OCI-LY7 (cell line): ENCODE results near the gene AMFR.

Source experiments
- EZH2phosphoT487 ChIP-seq: fragments of 200-600 bp; sonication (generic); IDR thresholded peaks from 2 replicates; pipeline ENCODE4 v1.6.1; 2018; ENCODE audit warnings: low read depth, borderline replicate concordance, mild to moderate bottlenecking, mixed run types, antibody characterized with exemption, low read length, moderate library complexity, mixed read lengths
- TF ChIP-seq, protein P1 (sequence below): fragments of 200-600 bp; sonication (generic); conservative IDR thresholded peaks from 2 replicates; pipeline ENCODE4 v1.5.1; 2014; ENCODE audit warnings: mild to moderate bottlenecking, antibody characterized with exemption, low read length, moderate library complexity, mixed read lengths

- TF ChIP-seq, protein P1, sequence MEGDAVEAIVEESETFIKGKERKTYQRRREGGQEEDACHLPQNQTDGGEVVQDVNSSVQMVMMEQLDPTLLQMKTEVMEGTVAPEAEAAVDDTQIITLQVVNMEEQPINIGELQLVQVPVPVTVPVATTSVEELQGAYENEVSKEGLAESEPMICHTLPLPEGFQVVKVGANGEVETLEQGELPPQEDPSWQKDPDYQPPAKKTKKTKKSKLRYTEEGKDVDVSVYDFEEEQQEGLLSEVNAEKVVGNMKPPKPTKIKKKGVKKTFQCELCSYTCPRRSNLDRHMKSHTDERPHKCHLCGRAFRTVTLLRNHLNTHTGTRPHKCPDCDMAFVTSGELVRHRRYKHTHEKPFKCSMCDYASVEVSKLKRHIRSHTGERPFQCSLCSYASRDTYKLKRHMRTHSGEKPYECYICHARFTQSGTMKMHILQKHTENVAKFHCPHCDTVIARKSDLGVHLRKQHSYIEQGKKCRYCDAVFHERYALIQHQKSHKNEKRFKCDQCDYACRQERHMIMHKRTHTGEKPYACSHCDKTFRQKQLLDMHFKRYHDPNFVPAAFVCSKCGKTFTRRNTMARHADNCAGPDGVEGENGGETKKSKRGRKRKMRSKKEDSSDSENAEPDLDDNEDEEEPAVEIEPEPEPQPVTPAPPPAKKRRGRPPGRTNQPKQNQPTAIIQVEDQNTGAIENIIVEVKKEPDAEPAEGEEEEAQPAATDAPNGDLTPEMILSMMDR: no peak
- no peak for TF ChIP-seq EZH2phosphoT487
Observed at GRCh38 chr16:56462064-56462796, 36.9 kb upstream of the AMFR start.
